HG03135 (cell line): Measurements from ENCODE around the gene PLD4.
"Not testable (repeated sequence)": the region's sequence is repeated elsewhere in the genome, so short reads cannot be mapped to it uniquely, and the experiment has no call there.

Experiments used
- ATAC-seq: cut with Tn5 transposase; IDR thresholded peaks from one replicate; pipeline ENCODE4 v1.9.1; 2021; ENCODE audit warnings: mild to moderate bottlenecking, moderate library complexity; ENCODE audit not compliant: unreplicated experiment

The PLD4 gene

DNA sequence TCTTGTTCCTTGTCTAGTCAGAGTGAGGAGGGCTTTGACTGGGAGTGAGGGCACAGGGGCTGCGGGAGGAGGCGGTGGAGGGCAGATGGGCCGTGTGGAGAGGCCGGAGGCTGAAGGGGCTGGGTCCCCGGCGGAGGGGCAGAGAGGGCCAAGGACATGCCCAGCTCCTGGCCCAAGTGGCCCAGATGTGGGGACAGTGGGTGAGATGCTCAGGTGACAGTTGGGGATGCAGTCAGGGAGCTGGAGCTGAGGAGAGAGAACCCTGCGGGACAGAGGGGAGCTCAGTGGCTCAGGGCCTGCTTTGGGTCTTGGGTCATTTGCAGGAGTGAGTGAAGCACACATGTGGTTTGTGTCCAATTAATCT lies 26.5 kb upstream of the PLD4 start:
- ATAC-seq: no peak

DNA sequence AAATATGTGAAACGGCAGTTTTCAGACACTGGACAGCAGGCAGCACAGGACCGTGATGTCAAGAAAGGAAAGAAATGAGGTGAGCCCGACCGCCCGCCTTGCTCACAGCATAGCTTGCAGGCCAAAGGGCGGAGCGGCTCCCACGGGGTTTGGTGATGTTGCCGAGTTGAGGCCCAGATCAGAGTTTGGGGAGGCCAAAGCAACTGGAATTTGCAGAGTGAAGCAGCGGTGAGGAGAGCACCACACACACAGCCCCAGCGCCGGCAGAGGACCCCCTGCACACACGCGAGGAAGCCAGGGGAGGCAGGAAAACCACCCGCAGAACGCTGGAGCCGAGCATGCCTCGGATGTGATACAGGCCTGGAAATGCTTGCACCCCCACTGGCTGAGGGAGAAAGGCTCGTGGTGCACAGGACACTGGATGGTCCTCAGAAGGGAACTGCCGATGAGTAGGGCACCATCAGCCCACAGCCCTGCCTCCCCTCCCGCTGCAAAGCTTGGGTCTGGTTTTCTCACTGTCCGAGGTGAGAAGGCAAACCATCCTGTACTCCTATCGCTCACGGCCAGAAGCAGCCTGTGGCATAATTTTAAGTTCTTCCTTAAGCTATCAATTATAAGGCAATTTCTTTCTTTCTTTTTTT lies 25.7 kb upstream of the PLD4 start:
- no peak for ATAC-seq

DNA sequence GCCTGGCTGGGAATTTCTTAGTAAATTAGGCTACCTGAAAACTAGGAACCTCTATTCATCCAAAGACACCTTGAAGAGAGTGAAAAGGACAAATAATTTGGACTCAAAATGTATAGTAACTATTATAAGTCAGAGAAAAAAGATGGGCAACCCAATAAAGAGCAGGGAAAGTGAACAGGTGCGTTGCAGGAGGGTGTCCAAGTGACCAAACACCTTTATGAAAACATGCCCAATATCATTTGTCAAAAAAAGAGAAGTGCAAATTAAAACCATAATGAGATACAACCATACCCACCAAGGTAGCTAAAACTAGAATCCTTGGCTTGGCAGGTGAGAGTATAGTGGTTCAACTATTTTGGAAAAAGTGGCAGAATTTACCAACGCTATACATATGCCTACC lies 24.9 kb upstream of the PLD4 start:
- ATAC-seq: no peak

DNA sequence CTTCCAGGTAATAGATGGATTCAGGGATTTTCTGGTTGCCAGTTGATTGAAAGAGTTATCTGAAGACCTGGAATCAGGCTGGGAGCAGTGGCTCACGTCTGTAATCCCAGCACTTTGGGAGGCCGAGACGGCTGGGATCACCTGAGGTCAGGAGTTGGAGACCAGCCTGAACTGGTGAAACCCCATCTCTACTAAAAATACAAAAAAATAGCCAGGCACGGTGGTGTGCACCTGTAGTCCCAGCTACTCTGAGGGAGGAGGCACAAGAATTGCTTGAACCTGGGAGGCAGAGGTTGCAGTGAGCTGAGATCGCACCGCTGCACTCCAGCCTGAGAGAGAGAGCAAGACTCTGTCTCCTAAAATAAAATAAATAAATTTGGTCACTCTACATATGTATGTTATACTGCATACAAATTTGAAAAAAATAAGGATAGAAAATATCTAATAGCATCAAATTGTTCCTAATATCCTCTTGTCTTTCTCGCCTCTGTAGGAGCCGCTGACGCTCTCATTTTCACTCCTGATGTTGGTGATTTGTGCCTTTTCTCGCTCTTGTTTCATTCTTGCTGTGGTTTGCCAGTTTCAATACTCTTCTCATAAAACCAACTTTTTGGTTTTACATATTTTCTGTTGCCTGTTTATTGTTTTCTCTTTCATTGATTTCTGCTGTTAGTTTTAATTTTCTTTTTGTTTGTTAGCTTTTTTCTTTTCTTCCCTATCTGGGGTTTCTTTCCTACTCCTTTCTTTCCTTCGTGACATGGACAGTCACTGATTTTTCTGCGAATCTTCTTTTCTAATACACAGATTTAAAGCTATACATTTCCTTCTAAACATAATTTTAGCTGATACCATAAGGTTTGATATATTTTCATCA lies 23.8 kb upstream of the PLD4 start:
- no peak for ATAC-seq

DNA sequence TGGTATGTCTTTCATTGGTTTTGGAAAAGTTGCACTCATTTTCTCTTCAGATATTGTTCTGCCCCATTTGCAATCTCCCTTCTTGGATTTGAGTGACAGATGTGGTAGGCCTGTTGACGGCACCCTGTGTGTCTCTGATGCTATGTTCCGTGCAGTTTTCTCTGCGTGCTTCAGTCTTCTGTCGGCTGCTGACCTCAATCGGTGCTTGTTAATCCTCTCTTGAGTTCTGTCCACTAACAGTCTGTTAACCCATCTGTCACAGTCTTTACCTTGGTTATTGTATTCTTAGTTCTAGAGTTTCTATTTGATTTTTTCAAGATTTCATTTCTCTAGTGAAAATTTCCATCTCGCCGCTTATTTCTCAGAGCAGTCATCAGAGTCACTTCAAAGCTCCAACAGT lies 20.7 kb upstream of the PLD4 start:
- ATAC-seq: no peak

DNA sequence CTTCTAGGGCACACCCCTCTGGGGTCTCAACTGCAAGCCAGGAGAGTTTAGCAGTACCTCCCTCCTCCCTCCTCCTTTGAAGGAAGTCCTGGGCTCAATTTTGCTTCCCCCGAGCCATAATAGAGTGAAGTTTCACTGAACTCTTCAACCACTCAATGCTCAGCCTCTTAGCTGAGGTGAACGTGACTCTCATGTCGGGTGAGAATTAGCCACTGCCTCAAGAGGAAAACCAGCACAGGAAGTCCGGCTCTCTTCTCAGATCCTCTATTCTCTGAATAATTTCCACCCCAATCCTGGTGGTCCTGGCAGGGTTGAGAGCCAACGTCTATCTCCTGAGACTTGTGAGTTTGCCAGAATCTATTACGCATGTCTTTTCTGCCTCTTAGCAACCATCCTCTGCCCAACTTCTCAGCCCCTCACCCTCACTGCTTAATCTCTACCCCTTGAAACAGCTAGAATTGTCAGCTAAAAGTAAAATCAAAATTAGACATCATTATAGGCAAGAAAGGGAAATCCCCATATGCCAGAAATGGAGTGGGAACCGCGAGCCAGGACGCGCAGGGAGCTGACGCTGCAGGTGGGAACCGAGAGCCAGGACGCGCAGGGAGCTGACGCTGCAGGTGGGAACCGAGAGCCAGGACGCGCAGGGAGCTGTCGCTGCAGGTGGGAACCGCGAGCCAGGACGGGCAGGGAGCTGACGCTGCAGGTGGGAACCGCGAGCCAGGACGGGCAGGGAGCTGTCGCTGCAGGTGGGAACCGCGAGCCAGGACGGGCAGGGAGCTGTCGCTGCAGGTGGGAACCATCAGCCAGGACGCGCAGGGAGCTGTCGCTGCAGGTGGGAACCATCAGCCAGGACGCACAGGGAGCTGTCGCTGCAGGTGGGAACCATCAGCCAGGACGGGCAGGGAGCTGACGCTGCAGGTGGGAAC lies 19.8 kb upstream of the PLD4 start:
- not testable (repeated sequence) for ATAC-seq

DNA sequence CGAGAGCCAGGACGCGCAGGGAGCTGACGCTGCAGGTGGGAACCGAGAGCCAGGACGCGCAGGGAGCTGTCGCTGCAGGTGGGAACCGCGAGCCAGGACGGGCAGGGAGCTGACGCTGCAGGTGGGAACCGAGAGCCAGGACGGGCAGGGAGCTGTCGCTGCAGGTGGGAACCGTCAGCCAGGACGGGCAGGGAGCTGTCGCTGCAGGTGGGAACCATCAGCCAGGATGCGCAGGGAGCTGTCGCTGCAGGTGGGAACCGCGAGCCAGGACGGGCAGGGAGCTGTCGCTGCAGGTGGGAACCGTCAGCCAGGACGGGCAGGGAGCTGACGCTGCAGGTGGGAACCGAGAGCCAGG lies 19.1 kb upstream of the PLD4 start:
- ATAC-seq: not testable (repeated sequence)

DNA sequence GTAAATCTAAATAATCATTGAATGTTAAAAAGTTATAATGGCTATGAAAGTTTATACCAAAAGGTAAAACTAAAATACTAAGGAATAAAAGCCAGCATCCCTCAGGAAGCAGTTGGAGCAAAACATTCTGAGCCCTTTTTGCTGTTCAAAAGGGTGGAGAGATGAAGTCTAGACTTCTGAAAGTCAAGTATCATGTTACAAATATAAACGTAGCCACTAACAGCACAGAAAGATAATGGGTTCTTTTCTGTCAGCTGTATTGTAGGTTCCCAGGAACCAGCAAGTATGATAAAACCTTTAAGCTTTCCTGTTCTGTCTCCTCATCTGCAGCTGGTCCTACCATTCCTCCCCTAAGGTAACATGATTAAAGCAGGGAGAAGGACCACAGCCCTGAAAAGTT lies 16.4 kb upstream of the PLD4 start:
- ATAC-seq: no peak

DNA sequence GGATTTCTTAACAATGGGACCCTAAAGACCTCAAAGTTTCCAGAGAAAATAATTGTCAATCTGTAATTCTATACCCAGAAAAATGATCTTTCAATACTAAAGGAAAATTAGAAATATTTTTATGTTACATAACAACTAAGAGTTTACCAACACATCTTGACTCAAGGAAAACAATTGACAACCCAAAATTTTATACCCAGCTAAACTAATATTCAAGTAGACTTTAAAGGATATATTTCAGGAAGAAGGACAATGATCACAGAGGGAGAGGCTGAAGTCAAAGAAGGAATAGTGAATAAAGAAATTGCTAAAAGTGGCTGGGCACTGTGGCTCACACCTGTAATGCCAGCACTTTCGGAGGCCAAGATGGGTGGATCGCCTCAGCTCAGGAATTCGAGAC lies 12.6 kb upstream of the PLD4 start:
- no peak for ATAC-seq

DNA sequence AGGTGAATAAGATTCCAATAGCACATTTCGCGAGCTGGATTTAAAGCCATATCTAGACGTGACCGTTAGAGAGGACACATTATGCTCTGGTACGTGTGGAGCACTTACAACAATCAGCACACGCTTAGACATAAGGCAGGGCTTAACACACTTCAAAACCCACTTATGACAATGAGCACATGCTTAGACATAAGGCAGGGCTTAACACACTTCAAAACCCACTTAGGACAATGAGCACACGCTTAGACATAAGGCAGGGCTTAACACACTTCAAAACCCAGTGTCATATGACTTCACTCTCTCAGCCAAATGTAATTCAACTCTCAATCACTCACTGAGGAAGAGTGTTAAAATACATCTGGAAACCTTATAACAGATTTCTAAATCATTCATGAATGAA lies 11.2 kb upstream of the PLD4 start:
- no peak for ATAC-seq

DNA sequence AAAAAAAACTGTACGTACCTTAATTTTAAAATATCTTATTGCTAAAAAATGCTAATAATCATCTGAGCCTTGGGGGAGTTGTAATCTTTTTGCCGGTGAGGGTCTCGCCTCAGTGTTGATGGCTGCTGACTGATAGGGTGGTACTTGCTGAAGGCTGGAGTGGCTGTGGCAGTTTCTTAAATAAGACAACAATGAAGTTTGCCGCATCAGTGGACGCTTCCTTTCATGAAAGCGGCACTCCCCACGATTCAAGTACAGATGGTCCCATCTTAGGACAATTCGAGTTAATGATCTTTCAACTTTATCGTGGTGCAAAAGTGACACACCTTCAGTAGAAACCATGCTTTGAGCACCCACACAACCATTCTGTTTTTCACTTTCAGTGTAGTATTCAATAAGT lies 7.6 kb upstream of the PLD4 start:
- no peak for ATAC-seq

DNA sequence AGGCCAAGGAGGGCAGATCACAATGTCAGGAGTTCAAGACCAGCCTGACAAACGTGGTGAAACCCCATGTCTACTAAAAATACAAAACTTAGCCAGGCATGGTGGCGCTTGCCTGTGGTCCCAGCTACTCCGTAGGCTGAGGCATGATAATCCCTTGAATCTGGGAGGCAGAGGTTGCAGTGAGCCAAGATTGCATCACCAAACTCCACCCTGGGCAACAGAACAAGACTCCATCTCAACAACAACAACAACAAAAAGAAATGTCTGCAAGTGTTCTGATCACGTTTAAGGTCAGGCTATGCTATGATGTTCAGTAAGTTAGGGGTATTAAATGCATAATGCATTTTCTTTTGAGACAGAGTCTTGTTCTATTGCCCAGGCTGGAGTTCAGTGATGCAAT lies 6.7 kb upstream of the PLD4 start:
- no peak for ATAC-seq

DNA sequence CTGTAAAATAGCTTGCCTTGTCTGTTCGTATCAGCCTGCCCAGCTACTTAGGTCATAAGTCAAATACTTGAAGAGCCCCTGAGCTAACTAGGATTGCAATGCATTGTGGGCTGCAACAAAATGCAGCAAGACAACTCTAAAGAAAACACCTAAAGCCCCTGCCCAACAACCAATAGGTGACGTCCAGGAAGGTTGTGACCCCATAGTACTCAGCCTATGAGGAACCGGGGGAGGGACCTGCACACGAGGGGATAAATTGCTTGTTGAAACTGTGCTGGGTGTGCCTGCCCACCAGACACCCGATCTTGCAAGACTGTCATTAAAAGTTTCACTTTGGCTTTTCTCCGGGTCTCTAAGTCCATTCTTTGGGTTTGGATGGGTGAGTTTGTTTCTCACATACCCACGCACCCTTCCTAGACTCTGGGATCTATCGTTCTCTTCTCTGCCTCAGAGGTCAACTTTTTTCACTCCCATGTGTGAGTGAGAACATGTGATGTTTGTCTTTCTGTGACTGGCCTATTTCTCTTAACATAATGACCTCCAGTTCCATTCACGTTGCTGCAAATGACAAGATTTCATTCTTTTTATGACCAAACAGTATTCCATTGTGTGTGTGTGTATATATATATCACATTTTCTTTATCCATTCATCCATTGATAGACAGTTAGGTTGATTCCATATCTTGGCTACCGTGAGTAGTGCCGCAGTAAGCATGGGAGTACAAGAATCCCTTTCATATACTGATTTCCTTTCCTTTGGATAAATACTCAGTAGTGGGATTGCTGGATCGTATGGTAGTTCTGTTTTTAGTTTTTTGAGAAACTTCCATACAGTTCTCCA lies 5.3 kb upstream of the PLD4 start:
- not testable (repeated sequence) for ATAC-seq

DNA sequence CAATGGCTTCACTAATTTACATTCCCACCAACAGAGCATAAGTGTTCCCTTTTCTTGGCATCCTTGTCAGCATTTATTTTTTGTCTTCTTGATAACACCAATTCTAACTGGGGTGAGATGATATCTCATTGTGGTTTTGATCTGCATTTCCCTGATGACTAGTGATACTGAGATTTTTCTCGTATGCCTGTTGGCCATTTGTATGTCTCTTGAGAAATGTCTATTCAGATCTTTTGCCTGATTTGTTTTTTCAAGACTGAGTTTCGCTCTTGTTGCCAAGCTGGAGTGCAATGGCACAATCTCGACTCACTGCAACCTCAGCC lies 4.7 kb upstream of the PLD4 start:
- ATAC-seq: no peak

DNA sequence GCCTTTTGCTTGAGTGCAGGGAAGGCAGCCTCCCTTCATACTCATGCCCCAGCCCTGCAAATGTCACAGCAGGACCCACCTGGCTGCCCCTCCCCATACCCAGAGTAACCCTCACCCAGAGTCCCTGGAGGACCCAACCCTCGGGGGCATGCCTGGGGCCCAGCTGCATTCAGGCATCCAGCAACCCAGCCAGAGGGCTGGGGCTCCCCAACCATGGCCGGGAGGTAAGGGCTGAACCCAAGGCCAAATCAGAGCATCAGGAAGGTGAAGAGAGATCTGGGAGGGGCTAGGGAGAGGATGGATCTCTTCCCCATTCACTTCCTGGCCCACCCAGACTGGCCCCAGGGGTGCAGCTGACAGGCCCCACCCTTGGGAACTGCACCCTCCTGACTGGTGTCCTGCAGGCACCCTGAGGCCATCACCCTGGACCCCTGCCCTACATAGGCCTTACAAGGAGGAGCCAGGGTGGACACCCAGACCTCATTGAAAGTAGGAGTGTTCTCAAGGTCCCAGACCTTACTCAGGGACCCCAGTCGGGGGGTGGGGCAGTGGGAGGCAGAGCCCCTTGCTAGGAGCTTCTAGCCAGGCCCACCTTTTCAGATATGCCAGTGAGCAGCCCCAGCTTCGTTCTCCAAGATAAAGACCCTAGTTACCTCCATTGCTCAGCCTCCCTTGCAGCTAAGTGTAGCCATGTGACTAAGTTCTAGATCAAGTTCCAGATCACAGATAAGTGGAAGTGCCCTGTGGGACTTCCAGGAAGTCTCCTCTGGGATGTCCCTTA lies 849 bp upstream of the PLD4 start:
- no peak for ATAC-seq

DNA sequence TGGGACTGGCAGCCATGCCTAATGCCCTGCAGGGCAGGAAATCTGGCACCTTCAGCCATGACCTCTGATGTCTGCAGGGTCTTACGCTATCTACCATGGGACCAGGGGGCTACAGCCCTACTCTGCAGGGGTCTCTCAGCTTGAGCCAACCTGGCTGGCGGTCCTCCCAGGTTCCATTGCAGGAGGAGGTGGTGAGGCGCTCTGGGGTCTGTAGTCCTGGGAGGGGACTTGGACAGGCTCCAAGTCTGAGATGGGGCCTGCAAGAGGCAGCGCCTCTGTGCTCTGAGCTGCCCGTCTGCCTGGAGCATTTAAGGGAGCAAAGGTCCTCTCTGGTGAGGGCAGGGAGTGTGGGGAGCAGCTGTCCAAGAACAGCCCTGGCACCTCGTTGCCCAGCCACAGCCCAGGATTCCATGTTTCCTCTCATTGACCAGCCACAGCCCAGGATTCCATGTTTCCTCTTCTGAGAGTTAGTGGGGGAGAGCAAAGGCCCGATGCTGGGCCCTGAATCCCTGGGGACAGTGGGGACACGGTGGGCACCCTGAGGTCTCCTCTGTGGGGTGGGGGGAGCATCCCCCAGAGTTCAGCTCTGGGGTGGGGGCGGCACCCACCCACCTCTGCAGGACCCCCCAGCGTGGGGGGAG lies 655 bp downstream of the PLD4 start:
- ATAC-seq: no peak

DNA sequence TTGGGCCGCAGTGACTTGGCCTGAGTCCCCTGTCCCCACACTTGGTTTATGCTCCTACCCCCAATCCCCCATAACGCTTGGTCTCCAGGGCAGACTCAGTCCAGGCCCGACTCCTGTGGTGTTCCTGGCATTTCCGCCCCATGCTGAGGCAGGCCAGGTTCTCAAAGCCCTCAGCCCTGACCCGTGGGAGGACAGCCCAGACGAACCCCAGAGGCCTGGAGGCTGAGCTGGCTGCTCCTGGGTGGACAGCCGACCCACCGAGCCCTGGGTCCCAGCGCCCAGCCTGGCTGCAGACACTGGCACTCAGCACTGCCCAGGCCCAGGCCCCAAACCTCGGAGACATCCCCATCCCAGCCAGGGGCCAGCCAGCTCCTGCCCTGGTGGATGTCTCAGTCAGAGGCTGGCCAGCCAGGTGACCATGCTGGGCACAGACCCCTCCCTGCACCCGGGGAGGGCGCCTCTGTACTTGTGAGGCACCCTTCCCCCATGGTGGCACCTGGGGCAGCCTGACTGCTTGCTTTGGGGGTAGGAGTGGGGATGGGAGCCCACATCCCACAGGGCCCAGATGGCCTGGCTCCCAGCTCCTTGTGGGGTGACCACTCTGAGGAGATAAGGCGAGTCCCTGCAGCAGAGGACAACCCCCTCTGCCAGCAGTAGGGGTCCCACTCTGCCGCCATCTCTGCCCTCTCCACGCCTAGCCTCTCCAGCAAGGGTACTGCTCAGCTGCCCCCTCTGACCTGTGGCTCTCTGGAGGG lies 1.4 kb downstream of the PLD4 start:
- ATAC-seq: peak; percentile 7

DNA sequence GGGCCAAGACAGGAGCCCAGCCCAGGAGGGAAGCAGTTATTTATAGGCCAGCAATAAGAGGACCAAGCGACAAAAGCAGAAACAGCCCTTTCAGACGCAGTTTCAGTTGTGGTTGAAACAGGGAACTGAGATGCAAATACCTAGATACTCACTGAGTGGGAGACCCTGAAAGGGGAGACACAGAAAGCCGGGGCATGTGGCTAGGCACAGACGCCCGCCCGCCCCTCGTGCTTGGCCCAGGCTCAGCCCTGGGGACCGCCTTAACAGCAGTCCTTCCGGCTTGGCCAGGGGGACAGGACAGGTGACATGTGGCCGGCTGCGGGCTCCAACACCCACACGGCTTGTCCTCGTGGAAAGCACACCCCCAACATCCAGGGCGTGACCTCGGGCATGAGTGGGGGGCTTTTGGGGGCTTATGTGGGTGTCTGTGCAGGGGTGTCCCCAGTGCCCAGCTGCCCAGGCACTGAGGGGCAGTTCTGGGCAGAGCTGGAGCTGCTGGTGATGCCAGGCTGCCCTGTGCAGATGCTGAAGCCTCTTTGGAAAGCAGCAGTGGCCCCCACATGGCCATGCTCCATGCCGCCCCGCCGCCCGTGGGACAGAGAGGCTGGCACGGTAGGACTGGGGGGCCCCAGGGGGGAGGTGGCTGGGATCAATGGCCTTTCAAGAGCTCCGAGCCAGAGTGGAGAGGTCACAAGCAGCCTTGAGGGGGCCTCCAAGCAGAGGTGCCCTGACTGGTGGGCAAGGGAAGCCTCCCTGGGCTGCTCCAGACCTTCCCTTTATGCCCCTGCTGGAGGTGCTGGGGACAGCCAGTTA lies 2.1 kb downstream of the PLD4 start:
- peak; percentile 69 for ATAC-seq
